ENCODE data around the gene UBB. TPM values are rescaled to one million over a fixed set of nuclear protein-coding genes. Genes with fewer than 3 reads are reported as not detected.

Gene UBB
- total RNA-seq, 1 donor from 2014 or later, result 1,783 TPM

GRCh38 chr17:16361874-16362273 is 19.0 kb upstream of the UBB start:
- Mint-ChIP-seq H3K4me1 (ENCODE audit: low read depth, unreplicated experiment) (no peaks in the 10 kb centered on the region), H3K27me3 (ENCODE audit: low read depth, unreplicated experiment) (peaks cover 2% of the 10 kb centered on the region), H3K9me3 (ENCODE audit: unreplicated experiment) (no peaks in the 10 kb centered on the region), H3K27ac (ENCODE audit: unreplicated experiment) (no peak overlapping the region), H3K4me3 (ENCODE audit: unreplicated experiment) (no peak overlapping the region), H3K36me3 (ENCODE audit: low read depth, unreplicated experiment) (no peaks in the 10 kb centered on the region)
- H3K36me3 ChIP-seq (ENCODE audit: insufficient read depth, low read length), result no peaks in the 10 kb centered on the region
- no peak for FAIRE-seq
- H2AFZ ChIP-seq (ENCODE audit: low read depth, low read length), result no peak overlapping the region
- H3K27ac ChIP-seq (ENCODE audit: low read depth, low read length), result no peak overlapping the region
- DNase-seq (ENCODE audit: low read depth), result no peak
- H3K79me2 ChIP-seq (ENCODE audit: insufficient read depth, low read length), result no peaks in the 10 kb centered on the region
- no peak overlapping the region for H3K9ac ChIP-seq (ENCODE audit: low read length)
- H3K4me3 ChIP-seq (ENCODE audit: insufficient read depth, low read depth, low read length), result no peak overlapping the region
- H3K4me2 ChIP-seq (ENCODE audit: low read length), result no peak overlapping the region
- TF ChIP-seq CTCF (IDR thresholded peaks at IDR 0.05; ENCODE audit: insufficient read depth, low read depth, low read length) (no peak), EZH2 (IDR thresholded peaks at IDR 0.05; ENCODE audit: insufficient read depth, low read length) (no peak)
- no peaks in the 10 kb centered on the region for H3K9me3 ChIP-seq (ENCODE audit: insufficient read depth, low read depth, low read length)
- no peaks in the 10 kb centered on the region for H3K4me1 ChIP-seq (ENCODE audit: insufficient read depth, low read length)
- H3K27me3 ChIP-seq (ENCODE audit: insufficient read depth, low read length), result no peaks in the 10 kb centered on the region
- no peaks in the 10 kb centered on the region for H4K20me1 ChIP-seq (ENCODE audit: insufficient read depth, low read length)

GRCh38 chr17:16363749-16364536 is 16.9 kb upstream of the UBB start:
- no peaks in the 10 kb centered on the region for H3K4me1 ChIP-seq (ENCODE audit: insufficient read depth, low read length)
- no peaks in the 10 kb centered on the region for H3K9me3 ChIP-seq (ENCODE audit: insufficient read depth, low read depth, low read length)
- FAIRE-seq (no peak), DNase-seq (ENCODE audit: low read depth) (peak; percentile 25)
- no peak overlapping the region for H2AFZ ChIP-seq (ENCODE audit: low read depth, low read length)
- H3K79me2 ChIP-seq (ENCODE audit: insufficient read depth, low read length), result no peaks in the 10 kb centered on the region
- Mint-ChIP-seq H3K4me1 (ENCODE audit: low read depth, unreplicated experiment) (no peaks in the 10 kb centered on the region), H3K27ac (ENCODE audit: unreplicated experiment) (no peak overlapping the region), H3K4me3 (ENCODE audit: unreplicated experiment) (no peak overlapping the region), H3K27me3 (ENCODE audit: low read depth, unreplicated experiment) (no peaks in the 10 kb centered on the region), H3K9me3 (ENCODE audit: unreplicated experiment) (no peaks in the 10 kb centered on the region), H3K36me3 (ENCODE audit: low read depth, unreplicated experiment) (no peaks in the 10 kb centered on the region)
- H3K4me3 ChIP-seq (ENCODE audit: insufficient read depth, low read depth, low read length), result no peak overlapping the region
- no peak overlapping the region for H3K9ac ChIP-seq (ENCODE audit: low read length)
- no peaks in the 10 kb centered on the region for H3K27me3 ChIP-seq (ENCODE audit: insufficient read depth, low read length)
- no peaks in the 10 kb centered on the region for H4K20me1 ChIP-seq (ENCODE audit: insufficient read depth, low read length)
- TF ChIP-seq CTCF (IDR thresholded peaks at IDR 0.05; ENCODE audit: insufficient read depth, low read depth, low read length) (peak; percentile 99), EZH2 (IDR thresholded peaks at IDR 0.05; ENCODE audit: insufficient read depth, low read length) (no peak)
- H3K27ac ChIP-seq (ENCODE audit: low read depth, low read length), result no peak overlapping the region
- H3K36me3 ChIP-seq (ENCODE audit: insufficient read depth, low read length), result no peaks in the 10 kb centered on the region
- no peak overlapping the region for H3K4me2 ChIP-seq (ENCODE audit: low read length)

- no peaks in the 10 kb centered on the region for H3K9me3 Mint-ChIP-seq (ENCODE audit: unreplicated experiment)
- no peak overlapping the region for H3K4me3 ChIP-seq (ENCODE audit: insufficient read depth, low read depth, low read length)
- no peak overlapping the region for H3K4me2 ChIP-seq (ENCODE audit: low read length)
- H3K36me3 Mint-ChIP-seq (ENCODE audit: low read depth, unreplicated experiment), result no peaks in the 10 kb centered on the region
- H3K4me3 Mint-ChIP-seq (ENCODE audit: unreplicated experiment), result no peak overlapping the region
- no peak overlapping the region for H2AFZ ChIP-seq (ENCODE audit: low read depth, low read length)
- DNase-seq (ENCODE audit: low read depth), result no peak
- no peak overlapping the region for H3K9ac ChIP-seq (ENCODE audit: low read length)
- TF ChIP-seq EZH2 (IDR thresholded peaks at IDR 0.05; ENCODE audit: insufficient read depth, low read length) (no peak), CTCF (IDR thresholded peaks at IDR 0.05; ENCODE audit: insufficient read depth, low read depth, low read length) (no peak)
- no peaks in the 10 kb centered on the region for H3K27me3 ChIP-seq (ENCODE audit: insufficient read depth, low read length)
- H3K79me2 ChIP-seq (ENCODE audit: insufficient read depth, low read length), result no peaks in the 10 kb centered on the region
- no peak overlapping the region for H3K27ac ChIP-seq (ENCODE audit: low read depth, low read length)
- no peaks in the 10 kb centered on the region for H3K9me3 ChIP-seq (ENCODE audit: insufficient read depth, low read depth, low read length)
- no peaks in the 10 kb centered on the region for H3K27me3 Mint-ChIP-seq (ENCODE audit: low read depth, unreplicated experiment)
- no peaks in the 10 kb centered on the region for H3K4me1 Mint-ChIP-seq (ENCODE audit: low read depth, unreplicated experiment)
- H3K27ac Mint-ChIP-seq (ENCODE audit: unreplicated experiment), result no peak overlapping the region
- no peaks in the 10 kb centered on the region for H3K4me1 ChIP-seq (ENCODE audit: insufficient read depth, low read length)
- no peak for FAIRE-seq
- no peaks in the 10 kb centered on the region for H3K36me3 ChIP-seq (ENCODE audit: insufficient read depth, low read length)
- H4K20me1 ChIP-seq (ENCODE audit: insufficient read depth, low read length), result no peaks in the 10 kb centered on the region
Measured at GRCh38 chr17:16364625-16365024, 16.3 kb upstream of the UBB start.
